NCI-H82 treated with DMSO at 0.1 percent for 48 hours (cell line): ENCODE data around the gene SH3RF1.

Experiments used
- DNase-seq: peaks from one replicate; lab custom pipeline; 2025; ENCODE audit not compliant: unreplicated experiment; lab: John Stamatoyannopoulos, UW

SH3RF1 gene

DNA sequence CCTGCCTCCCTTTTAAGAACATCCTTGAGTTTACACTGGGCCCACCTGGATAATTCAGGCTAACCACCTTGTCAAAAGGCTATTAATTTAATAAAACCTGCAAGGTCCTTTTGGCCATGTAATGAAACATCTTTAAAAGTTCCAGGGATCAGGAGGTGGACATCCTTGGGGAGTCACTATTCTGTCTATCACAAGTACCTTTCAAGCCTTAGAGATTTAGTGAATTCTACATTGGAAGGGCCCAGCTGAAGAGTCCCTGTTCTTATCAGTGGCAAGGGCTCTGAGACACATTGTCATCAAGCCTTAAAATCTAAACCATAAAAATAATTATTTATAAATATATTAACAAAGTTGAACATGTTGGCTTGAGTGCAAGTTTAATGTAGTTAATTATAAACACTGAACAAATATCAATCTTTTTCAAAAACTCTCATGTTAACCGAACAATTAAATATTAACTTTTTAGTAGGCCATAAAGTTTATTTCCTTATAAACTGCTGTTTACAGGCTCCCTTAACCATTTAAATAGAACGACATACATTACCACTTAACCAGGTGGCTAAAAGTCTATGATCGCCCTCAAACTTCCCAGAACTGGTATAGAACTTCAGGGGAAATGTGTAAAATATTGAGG, 156.3 kb downstream of the SH3RF1 start:
- no peak for DNase-seq

DNA sequence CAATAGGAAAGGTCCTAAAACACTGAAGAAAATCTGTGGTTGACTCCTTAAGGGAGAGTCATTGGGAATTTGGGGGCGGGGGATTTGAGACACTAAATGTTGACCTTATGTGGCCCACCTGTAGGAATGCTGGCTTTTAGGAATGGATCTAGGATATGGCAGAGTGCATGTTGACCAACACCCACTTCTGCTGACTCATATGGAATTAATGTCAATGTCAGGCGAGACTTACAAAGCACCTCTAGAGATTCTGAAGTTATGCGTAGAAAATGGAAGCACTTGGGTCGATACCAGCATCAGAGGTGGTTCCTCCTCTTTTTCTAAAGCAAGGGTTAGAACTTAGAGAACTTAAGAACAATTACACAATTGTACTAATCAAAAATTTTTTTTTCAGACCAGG, 160.1 kb downstream of the SH3RF1 start:
- DNase-seq: no peak

DNA sequence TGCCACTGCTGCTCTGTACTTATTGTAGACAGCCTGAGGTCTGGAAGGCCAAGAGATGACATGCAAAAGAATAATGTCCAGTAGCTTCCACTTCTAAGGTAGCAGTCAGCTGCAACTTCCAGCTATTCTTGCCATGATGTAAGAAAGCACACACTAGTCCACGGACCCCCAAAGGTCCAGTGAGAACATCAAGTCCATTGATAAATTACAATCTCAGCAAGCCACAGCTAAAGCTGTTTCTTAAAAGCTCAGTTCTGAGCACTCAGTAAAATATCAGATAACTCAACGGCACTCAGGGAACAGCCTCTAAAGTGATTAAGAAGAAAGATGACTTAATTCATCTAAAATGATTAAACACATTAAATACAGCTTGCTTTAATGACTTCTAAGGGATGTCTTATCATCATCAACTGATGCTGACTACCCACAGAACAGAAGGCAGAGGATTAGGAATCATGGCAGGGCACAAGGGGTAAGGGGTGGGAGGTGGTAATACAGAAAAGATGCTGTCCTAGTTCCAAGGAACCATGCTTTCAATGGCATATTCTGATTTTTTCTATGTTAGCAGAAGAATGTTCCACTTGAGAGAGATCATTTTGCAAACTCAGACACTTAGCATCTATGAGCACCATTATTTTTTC, 161.6 kb downstream of the SH3RF1 start:
- DNase-seq: peak; percentile 91

DNA sequence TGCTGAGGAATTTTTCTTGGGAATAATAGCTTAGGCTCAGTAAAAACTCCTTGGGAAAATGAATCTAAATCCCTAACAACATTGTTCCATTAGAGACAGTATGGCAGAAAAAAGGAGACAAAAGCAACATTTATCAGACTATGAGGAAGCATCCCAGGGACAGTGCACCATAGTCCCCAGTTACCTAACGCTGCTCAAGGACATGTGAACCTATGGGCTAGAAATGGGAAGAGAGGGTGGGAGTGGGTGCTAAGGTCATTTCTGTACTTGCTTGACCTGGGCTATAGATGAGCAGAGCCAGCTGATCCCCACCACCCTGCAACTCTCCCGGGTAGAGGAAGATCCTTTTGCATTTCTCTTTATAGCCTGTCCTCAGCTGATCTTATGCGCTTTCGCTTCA, 162.5 kb downstream of the SH3RF1 start:
- no peak for DNase-seq

DNA sequence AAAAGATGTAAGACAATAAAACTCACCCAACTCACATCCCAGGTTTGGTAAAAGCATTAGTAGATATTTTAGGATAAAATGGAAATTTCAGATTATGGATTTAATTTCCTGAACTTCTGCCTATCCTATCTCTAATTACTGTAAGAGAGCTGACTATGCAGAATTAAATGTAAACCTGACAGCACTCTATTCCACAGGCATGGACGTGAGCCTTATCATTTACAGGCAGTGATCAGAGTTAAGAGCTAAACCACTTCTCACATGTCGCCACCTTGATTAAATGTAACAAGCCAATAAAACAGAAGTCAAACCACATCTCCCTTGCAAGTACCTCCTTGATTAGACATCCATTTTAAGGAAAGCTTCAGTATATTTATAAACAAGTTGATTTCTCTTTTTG, 163.2 kb downstream of the SH3RF1 start:
- peak; percentile 7 for DNase-seq

DNA sequence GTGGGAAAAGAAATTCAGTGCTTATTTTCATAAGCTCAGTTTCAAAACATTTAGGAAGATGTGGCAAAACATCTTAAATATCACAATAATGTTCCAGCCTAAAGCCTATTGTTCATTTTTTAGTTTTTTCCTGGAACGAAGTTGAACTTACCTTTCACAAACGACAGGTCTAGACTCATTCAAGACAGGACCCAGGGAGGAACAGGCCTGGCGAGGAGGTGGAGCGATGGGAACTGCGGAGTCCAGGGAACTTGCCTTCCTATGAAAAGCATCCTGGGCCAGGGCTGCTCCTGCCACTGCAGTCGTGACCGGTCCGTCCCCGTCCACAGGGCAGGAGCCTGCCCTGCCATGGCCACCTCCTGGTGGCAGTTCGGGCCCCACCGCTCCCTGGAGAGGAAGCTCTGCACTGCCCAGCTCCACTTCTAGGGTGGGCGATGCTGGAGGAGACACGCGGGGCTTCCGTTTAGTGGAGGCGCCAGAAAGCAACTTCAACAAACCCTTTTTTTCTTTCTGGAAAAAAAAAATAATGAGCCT, 164.0 kb downstream of the SH3RF1 start:
- no peak for DNase-seq

DNA sequence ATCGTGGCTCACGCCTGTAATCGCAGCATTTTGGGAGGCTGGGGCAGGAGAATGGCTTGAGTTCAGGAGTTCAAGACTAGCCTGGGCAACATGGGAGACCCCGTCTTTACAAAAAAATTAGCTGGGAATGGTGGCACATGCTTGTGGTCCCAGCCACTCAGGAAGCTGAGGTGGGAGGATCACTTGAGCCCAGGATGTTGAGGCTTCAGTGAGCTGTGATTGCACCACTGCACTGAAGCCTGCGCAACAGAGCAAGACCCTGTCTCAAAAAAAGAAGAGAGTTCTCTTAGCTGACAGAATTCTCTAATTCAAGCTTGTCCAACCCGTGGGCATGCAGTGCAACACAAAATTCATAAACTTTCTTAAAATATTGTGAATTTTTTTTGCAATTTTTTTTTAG, 165.1 kb downstream of the SH3RF1 start:
- DNase-seq: no peak

DNA sequence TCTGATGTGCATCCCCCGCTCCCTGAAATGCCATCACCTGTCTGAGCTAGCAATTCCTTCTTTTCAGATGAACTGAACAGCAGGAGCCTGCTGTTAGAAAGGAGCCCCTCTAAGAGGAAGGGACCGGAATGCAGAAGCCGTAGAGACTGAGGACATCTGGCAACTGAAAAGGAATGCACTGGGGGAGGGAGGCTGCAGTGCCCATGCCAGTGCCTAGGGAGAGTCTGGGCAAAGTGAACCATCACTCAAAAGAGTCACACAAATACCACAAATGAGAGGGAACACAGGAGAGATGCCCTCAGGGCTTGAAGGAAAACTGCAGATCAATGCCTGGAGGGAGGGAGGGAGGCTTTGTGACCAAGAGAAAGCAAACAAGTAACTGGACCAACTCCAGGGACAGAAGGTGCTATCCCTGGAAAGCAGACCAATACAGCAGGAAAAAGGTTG, 166.8 kb downstream of the SH3RF1 start:
- peak; percentile 19 for DNase-seq

DNA sequence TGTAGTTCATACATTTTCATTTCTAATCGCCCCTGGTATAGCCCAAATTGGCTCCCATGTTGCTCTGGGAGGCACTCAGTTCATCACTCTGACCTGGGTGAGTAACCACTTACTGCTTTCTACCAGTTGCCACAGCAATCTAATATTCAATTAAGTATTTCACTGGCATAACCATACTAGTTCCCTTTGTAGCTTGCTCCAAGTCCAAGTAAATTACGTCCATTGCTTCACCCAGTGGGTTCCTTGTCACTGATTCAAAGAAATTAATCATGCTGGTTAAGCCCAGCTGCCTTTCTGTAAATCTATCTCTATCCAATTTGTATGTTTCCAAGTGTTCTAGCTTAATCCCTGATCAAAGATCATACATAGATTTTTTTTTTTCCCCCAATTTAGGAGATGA, 168.7 kb downstream of the SH3RF1 start:
- peak; percentile 92 for DNase-seq

DNA sequence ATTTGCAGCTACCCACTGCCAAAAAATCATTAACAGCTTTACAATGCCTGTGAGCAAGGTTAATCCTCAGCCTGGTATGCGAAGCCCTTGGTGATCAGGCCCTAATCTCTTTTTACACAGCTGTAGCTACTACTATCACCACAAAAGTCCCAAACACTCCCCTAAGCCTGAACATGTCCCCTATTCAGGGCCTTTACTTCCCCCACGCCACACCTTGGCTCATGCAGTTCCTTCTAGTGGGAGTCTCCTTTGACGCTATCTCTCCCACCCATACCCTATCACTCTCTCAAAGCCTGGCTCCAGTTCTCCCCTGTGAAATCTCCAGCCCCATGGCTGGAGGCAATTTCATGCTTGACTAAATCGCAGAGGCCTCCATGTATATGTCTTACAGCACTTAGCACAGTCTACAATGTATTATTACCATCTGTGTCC, 170.1 kb downstream of the SH3RF1 start:
- peak; percentile 94 for DNase-seq

DNA sequence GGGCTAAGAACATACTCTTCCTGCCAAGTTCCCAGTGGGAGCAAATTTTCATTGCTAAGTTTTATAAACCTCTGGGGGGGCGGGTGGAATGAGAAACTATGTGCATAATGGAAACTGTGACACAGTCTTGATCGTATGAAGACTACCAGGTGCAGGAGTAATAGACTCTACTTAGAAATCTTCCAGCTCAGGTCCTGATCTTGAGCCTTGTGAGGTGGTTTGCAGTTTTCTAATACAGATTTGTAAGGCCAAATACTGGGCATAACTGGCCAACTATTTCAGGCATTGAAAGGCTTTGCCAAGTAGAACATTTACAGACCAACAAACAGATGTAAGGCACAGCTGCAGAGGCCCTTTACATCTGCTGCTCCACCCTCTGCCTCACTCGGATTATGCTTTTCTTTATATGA, 171.0 kb downstream of the SH3RF1 start:
- no peak for DNase-seq

DNA sequence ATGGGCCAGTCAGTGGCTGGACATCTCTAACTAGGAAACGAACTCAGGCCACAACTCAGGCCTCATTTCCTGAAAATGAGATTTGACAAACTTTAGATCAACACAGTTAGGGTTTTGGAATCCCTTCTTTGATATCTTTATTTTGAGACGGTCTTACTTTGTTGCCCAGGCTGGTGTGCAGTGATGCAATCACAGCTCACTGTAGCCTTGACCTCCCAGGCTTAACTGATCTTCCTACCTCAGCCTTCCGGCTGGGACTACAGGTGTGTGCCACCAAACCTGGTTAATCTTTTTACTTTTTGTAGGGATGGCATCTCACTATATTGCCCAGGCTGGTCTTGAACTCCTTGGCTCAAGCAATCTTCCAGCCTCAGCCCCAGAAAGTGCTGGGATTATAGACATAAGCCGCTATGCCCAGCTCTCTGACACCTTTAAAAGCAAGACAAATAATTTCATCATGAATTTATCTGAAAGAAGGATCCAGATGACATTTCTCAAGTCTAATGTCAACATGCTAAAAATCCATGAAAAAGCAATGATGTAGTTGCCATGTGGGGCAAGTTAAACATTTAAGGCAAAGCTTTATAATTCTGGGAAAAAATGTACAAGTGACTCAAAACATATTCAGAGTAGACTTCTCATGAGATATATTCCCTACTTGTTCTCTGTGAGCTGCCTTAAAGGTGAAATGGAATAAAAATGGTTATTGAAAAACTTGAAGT, 171.6 kb downstream of the SH3RF1 start:
- no peak for DNase-seq

DNA sequence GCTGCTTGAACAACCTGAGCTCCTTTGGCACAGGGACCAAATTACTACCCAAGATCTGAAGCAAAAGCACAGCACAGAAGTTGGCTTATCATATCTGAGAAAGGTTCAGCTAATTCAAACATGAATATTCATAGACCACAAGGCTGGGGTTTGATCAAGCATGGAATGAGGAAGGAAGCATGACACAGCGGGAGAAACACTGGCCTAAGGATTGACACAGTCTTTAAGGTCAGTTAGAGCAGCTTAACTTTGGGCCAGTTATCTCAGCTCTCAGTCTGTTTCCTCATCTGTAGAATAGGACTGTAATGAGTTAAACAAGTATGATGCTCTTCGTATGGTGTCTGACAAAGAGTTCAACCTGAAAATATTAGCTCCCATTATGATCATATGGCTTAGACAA, 172.2 kb downstream of the SH3RF1 start:
- no peak for DNase-seq

DNA sequence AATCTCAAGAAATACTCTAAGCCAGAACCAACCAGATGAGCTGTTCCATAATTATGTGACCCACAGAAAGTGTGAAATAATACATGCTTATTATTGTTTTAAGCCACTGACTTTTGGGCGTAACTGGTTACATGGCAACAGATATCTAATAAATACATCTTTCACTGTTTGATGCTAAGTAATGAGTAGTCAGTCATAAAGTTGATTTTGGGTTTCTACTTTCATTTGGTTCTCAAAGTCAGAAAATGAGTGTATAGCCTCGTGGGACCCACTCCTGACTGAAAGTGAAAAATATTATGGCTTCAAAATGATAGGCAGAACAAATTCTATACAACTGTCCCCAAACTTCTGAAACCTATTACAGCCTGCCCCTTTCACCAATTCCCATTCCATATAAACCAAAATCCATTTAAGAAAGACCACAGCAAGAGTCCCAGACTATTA, 172.7 kb downstream of the SH3RF1 start:
- DNase-seq: no peak

DNA sequence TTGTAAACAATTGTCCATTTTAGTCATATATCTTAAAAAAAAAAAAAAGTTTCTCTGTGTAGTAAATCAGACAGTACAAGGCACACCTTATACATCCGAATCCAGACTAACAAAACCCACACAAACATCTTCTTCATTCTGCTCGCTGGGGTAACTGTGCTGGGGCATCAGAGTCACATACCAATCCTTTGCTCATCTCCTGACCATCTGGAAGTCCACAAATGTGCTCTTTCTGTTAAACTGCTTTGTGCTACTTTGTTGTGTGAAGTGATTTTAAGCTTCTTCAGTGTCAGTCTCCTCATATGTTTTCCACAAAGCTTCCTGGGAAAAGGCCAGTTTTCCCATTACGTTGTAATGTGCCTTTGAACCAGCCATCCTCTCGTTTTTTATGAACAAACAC, 174.5 kb downstream of the SH3RF1 start:
- DNase-seq: peak; percentile 15

DNA sequence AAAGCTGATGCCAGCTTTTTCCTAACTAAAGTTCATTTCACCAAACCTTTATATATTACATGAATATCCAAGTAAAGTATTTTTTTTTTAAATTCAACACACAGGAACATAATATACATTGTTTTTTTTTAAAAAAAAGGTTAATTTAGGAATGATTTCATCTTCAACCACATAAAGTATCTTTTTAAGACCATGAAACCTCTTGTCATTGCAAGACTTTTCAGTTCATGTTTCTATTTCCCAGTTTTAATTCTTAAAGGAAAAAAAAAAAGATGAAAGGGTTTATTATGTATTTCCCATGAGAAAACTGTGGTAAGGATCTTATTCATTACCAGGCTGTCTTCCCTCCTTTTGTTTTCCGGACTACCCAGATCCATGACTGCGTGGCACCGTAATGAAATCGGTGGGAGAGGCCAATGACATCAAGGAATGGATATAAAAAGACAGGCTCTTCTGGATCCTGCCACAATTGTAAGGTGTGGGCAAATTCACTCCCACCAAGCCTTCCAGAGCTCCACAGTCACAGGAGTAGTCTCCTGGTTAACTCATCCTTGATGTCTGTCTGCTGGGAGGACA, 176.0 kb downstream of the SH3RF1 start:
- no peak for DNase-seq

DNA sequence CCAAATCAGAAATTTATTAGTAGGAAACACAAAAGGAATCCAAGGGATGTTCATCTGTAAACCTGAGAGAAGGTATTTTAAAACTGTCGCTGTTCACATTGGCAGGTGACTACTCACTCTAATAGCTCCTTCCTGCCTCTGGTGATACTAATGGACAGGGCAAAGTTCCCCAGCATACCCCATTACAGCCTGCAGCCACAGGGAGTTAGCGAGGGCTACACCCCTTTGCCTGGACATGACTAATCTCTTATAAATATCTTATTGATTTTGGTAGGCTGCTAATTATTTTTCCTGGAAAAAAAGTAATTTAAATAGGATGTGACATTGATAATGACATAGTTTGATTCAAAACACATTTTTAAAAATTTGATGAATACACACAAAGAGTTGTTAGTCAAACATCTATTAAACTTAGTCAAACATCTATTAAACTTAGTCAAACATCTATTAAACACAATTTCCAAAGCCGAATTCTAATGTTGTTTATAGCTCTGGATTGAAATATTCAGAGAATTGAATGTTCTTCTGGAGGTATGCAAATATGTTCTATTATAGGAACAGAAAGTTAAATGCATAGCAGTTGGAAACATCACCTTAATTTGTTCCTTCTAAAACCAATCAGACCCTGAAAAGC, 177.8 kb downstream of the SH3RF1 start:
- peak; percentile 55 for DNase-seq

DNA sequence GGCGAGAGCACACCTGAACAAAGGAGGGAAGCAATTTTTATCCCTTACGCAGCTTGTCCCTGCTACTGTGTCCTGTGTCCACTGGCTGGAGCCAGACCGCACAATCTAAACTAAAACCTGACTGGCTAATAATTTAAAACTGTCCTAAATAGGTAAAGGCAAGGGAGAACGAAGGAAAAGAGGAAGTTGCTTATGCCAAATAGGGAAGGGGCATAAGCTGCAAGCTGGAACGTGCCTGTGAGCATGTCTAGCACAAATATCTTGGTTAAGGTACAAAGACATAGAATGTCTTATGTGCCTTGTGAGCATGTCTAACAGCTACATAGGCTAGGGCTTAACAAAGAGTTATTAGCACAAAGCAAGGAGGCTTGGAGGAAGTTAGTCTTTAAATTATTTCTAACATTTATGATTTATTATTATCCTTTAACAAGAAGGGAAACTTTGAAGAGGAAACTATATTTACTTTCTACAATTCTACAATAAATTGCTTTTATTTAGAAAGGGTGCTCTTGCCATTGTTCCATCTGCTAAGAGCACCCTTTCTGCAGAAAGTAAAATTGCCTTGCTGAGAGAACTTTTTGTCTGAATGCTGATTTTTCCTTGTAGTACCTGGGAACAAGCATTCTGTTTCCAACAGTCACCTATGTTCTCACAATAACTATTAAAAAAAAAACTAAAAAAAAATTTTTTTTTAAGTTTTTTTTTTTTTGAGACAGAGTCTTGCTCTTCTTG, 180.1 kb downstream of the SH3RF1 start:
- DNase-seq: no peak

DNA sequence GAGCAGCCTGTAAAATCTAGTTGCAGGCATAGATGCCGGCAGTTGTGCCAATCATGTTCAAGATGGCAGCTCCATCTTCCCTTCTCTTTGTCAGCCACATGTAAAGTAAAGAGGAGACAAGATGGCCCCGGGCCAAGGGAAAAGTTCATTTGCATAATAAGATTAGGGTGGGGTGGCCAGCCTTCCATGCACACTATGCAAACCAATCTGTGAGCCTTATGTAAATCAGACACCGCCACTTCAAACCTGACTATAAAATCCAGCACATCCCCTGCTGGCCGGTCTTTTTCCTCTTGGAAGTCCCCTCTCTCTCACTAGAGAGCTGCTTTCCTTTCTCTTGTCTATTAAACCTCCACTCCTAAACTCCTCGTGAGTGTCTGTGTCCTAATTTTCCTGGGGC, 181.8 kb downstream of the SH3RF1 start:
- DNase-seq: no peak

DNA sequence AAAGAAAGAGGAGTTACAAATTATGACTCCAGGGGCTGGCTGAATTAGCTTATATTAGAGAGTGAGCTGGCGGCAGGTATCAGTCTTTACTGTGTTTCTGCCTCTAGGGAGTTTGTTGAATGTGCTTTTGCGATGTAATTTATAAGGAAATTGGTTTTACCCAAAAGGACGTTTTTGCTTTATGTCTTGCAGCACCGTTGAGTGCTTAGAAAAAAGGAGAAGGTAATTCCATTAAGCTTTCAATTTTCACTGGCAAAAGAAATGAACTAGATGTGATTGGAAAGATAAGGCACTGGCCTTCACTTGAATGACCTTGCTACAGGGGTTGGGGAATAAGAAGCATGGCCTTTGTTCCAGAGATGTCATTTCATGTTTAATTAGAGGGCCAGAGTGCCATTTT, 185.8 kb downstream of the SH3RF1 start:
- no peak for DNase-seq
